Activated CD4-positive, alpha-beta T cell treated with anti-CD3 and anti-CD28 coated beads, Interleukin-2, Interleukin-4, amounts not matched to agents 100 ng/mL and 50 ng/mL, durations not matched to agents 16 hours and 8 hours (primary cell): Measurements from ENCODE around the gene ETFRF1.

Experiments used
- DNase-seq: peaks from one replicate; pipeline ENCODE4 v3.0.0-alpha.2; 2020; ENCODE audit warnings: low spot score

The ETFRF1 gene

DNA sequence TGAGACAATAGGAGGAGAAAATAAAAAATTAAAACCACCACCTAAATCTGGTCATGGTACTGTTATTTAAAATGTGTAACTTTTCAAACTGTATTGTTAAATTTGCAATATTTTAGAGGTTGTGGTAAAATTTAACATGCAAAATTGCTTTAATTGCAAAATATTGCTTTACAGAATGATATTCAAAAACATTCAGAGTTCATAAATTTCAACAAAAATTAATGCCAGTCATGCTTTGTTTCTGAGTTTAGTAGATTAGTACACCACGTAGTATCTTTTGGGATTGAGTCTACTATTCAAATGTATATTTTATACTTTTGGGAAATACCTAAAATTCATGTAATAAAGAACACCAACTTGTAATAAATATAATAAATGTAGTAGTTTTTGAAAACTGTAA is 18.3 kb downstream of the ETFRF1 start:
- no peak for DNase-seq

GRCh38 chr12:25236190-25236589 is 41.2 kb downstream of the ETFRF1 start:
- no peak for DNase-seq

DNA sequence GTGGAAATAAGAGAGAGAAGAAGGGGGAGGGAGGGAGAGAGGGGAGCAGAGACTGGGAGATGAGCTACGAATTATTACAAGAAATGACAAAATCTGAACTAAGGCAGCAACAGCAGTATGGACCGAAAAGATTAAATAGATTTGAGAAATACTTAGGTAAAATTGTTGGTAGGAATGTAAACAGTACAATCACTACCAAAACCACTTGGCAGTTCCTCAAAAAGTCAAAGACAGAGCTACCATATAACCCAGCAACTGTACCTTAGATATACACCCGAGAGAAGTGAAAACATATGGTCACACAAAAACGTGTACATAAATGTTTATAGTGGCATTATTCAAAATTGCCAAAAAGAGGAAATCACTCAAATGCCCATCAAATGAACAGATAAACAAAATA is 41.6 kb downstream of the ETFRF1 start:
- no peak for DNase-seq

DNA sequence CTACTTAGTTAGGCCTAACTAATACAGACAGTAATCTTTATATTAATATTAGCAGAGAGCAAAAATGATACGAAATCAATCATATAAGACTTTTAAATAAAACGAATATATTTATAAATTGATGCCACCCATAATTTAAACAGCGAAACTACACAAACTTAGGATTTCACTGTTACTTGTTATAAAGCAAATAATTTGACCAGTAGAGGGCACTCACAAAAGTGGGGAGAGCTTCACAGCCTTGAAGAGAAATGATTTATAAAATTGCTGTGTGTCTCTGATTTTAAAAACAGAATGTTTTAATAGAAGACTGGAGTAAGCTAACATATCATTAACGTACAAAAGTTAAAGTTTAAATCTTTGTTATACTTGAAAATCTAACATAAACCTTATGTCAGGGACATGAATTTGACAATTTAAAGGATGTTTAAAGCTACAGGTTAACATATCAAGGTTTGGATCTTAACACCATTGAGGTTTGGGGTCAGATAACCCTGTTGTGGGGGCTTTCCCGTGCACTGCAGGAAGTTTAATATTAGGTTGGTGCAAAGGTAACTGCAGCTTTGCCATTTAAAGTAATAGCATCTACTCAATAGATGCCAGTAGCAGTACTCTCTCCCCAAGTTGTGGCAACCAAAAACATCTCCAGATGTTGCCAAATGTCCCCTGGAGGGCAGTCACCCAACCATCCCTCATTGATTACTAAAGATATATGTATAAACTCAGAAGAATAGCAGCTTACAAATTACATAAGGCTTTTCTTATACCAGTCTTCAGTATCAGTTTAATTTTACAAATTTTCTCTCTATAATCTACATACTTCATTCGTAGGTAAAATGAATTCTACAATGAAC is 46.4 kb downstream of the ETFRF1 start:
- DNase-seq = peak; percentile 50

DNA sequence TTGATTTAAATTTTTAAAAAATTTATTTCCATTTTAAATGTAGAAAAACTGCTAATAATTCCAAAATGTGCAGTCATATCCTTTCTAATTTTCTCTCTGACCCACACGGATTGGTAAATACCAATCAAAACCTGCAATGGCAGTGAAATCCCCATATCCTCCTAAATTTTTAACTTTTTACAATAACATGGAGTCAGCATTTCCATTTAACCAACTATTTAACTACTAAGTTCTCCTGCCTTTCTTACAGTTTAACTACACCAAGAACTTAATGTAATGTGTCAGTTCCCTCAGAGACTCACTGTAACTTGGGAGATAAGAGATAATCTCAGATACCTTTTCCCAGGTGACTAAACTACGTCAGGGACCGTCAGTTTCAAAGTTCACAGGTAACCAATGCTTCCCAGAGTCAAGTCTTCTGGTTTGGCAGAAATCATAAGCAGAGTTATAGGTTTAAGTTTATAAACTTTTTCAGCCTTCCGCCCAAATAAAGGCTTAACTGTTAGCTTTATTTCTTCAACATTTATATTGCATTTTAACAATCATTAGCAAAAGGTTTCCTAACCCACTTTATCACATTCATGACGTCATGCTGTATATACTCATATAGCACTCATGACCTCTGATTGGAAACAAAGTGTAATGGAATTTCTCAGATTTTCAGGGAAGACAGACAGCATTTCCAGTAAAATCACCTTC is 48.1 kb downstream of the ETFRF1 start:
- no peak for DNase-seq

DNA sequence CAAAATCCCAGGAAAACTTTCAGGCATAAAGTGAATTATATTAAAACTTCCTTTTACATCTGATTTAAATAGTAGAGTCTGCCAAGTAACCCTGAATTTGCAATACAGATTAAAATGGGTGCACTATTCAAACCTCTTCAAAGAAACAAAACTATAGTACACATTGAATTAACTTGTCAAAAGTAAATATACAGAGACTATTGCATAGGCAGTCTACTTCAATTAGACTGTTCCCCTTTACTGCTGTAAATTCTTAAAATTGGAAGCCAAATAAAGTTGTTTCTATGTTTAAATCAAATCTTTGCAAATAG is 48.6 kb downstream of the ETFRF1 start:
- DNase-seq = no peak

GRCh38 chr12:25245491-25245890 is 50.5 kb downstream of the ETFRF1 start:
- no peak for DNase-seq

DNA sequence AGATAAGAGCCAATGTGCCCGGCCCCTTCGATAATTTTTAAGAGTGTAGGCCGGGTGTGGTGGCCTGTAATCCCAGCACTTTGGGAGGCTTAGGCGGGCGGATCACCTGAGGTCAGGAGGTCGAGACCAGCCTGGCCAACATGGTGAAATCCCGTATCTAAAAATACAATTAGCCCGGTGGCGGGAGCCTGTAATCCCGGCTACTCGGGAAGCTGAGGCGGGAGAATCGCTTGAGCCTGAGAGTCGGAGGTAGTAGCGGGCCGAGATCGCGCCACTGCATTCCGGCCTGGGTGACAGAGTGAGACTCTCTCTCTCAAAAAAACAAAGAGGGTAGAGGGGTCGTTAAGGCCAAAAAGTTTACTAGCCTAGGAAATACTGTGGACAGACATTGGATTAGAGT is 53.1 kb downstream of the ETFRF1 start:
- no peak for DNase-seq

DNA sequence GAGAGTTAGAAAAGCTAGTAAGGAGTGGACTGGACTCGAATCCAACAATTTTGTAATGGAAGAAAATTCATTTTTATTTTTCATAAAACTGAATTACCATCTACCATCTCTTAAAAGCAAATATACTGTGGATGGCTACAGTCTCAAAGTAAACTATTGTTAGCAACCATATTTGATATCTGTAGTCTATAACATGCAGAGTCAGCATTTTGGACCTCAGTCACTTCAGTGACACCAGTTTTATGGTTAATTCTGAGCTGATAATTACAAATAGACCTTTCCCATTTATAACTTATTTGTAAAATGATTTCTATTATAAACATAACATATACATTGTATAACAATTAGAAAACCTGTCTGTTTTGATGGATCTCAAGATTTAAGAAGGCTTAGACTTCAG is 53.7 kb downstream of the ETFRF1 start:
- no peak for DNase-seq

- peak; percentile 35 for DNase-seq
Measured at GRCh38 chr12:25249931-25250738, 55.1 kb downstream of the ETFRF1 start.

DNA sequence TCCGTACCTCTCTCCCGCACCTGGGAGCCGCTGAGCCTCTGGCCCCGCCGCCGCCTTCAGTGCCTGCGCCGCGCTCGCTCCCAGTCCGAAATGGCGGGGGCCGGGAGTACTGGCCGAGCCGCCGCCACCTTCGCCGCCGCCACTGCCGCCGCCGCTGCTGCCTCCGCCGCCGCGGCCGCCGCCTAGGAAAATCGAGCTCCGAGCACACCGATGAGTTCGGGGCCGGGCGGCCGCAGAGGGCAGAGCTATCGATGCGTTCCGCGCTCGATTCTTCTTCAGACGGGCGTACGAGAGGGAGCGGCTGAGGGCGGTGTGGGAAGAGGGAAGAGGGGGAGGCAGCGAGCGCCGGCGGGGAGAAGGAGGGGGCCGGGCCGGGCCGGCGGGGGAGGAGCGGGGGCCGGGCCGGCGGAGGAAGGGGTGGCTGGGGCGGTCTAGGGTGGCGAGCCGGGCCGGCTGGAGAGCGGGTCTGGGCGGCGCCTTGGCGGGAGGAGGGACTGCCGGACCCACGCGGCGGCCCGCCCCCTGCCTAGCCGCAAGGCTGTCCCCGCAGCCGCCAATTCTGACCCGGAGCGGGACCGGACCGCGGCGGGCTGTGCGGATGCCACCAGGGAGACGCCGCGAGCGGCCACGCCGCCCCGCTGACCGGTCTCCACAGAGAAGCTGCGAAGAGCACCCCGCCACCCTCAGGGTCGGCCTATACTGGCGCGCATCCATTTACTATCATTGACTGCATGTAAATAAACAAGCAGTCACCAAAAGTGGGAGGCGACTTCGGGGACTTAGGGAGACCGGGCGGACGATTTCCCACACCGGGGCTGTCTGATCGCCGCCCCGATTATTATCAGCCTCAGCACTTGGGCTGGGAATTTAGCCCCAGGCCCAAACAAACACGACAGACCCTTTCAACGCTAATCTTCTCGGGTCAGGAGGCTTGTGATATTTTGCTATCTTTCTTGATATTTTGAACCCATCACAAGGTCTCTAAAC is 56.0 kb downstream of the ETFRF1 start, which contains the start of gene KRAS:
Gene KRAS, minus strand, starts transcription at position 186 of the 987 bp plus-strand sequence.
- DNase-seq = peak; percentile 92

DNA sequence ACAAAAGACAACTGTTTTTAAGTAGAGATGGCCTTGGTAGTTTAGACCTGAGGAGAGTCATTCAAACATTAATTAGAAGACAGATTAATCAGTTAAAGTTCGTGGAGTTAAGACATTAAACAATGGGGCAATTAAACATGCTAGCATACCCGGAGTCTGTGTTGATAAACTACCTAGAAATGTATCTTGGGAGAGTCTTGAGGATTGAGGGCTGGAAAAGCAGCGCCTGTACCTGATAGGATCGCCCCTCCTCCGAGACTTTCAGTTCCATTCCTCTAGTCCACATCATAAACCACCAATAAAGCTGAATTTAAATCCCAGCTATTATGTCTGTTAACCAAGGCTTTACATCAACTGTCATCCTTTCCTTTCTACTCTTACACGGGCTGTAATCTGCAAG is 56.7 kb downstream of the ETFRF1 start:
- DNase-seq = no peak

GRCh38 chr12:25252946-25253345 is 57.9 kb downstream of the ETFRF1 start:
- DNase-seq = no peak

GRCh38 chr12:25253371-25254068 is 58.5 kb downstream of the ETFRF1 start:
- no peak for DNase-seq

DNA sequence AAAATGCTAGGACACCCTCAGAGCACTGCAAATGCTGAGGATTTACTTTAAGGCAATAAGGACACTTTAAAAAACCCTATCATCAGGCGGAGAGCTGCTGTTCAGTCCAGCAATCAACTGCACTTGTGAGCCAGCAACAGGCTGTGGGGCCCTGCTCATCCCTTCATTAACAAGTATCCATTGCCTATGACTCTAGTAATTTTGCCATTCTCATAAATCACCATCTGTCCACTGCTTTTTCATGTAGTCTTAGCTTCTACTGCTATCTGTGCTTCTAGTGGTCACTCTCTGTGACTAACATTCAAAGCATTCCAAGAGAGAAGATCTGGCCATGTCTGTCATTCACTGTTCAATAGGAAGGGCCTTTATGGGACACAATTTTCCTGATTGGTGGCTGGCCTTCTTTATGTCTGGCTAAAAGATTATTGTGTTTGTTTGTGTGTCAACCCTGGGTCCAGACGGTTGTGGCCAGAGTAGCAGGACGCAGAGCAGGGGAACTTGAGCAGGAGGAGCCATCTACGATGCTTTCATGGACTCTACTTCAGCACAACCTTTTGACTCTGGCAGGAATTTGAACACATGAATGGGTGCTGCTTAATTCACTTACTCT is 59.3 kb downstream of the ETFRF1 start:
- no peak for DNase-seq
